Keratinocyte (primary cell): Measurements from ENCODE around the gene NFIC.

Experiments
- EZH2 ChIP-seq: IDR thresholded peaks from one replicate; pipeline ENCODE4 v1.6.1; 2012; ENCODE audit warnings: inconsistent platforms, mild to moderate bottlenecking, low read length, moderate library complexity
- TF ChIP-seq, protein P1 (sequence below), 3 experiments: IDR thresholded peaks in 1 of 3; conservative IDR thresholded peaks in 1 of 3; optimal IDR thresholded peaks in 1 of 3; 2 replicates in 2 of 3; 3 replicates in 1 of 3; pipeline versions ENCODE3 to v1.5.1; 2011; ENCODE audit warnings: low read length in 3 of 3, mild to moderate bottlenecking in 3 of 3, moderate library complexity in 2 of 3, control low read depth in 1 of 3, inconsistent platforms in 1 of 3; ENCODE audit not compliant: insufficient read depth in 2 of 3; ENCODE audit errors: extremely low read depth in 1 of 3

DNA sequence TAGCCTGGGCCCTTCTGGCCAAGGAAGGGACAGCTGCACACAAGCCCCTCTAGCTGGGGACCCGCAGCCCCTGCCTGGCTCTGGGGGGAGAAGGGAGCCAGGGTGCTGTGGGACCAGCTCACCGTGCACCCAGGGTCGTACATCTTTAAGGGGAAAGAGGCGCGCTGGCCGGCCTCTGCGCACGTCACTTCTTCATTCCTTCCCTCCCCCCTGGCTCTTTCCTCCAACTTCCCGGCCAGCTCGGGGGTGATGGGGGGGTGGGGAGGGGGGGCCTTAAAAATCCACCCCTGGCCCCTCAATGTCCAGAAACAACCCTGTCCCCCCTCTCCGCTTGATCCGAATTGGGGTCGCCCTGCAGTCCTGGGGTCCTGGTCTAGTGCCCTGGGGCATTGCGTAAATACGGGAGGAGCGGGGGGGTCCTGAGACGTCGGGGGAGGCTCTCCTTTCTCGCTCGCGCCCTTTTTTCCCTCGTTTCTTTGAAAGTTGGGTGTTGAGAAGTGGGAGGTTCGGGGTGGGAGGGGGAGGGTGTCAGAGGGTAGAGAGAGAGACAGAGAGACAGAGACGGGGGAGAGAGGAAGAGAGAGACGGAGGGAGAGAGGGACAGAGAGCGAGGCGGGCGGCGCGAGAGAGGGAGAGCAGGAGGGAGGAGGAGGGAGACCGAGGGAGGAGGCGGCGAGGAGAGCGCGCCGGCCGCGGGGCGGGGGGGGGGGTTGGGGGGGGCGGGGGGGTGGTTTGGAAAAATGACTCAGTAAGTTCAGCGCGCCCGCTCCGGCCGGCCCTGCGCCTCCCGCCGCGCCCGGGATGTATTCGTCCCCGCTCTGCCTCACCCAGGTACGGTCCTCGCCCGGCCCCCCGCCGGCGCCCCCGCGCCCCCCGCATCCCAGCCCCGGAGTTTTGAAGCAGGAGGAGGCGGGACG lies at the start of gene NFIC:
- TF ChIP-seq, protein P1, sequence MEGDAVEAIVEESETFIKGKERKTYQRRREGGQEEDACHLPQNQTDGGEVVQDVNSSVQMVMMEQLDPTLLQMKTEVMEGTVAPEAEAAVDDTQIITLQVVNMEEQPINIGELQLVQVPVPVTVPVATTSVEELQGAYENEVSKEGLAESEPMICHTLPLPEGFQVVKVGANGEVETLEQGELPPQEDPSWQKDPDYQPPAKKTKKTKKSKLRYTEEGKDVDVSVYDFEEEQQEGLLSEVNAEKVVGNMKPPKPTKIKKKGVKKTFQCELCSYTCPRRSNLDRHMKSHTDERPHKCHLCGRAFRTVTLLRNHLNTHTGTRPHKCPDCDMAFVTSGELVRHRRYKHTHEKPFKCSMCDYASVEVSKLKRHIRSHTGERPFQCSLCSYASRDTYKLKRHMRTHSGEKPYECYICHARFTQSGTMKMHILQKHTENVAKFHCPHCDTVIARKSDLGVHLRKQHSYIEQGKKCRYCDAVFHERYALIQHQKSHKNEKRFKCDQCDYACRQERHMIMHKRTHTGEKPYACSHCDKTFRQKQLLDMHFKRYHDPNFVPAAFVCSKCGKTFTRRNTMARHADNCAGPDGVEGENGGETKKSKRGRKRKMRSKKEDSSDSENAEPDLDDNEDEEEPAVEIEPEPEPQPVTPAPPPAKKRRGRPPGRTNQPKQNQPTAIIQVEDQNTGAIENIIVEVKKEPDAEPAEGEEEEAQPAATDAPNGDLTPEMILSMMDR (optimal IDR thresholded peaks at IDR 0.05 in 1 of 3, IDR thresholded peaks at IDR 0.05 in 1 of 3, conservative IDR thresholded peaks at IDR 0.05 in 1 of 3; ENCODE audit: extremely low read depth in 1 of 3, insufficient read depth in 2 of 3, low read length in 3 of 3) = no peak
- TF ChIP-seq EZH2 = no peak
